Mucosa of descending colon (tissue), 3 donors: ENCODE data around the gene PMFBP1. TPM values are rescaled to one million over a fixed set of nuclear protein-coding genes. Genes with fewer than 3 reads are reported as not detected.

Experiments
- ATAC-seq: fragments of 200-7000 bp; cut with Tn5 transposase; one replicate; pipeline ENCODE4 v1.9.1; 2020; ENCODE audit warnings: mild to moderate bottlenecking, moderate library complexity
- DNase-seq, 3 donors: peaks; one replicate each; pipeline ENCODE4 v3.0.0-alpha.2; 2020
- H3K36me3 ChIP-seq: fragments of 200-600 bp; one replicate; pipeline ENCODE4 v1.8.0; 2021; ENCODE audit warnings: low read depth, mild to moderate bottlenecking
- H3K4me1 ChIP-seq: fragments of 200-600 bp; one replicate; pipeline ENCODE4 v1.8.0; 2021; ENCODE audit warnings: low read depth, mild to moderate bottlenecking
- H3K4me3 ChIP-seq: fragments of 200-600 bp; one replicate; pipeline ENCODE4 v1.8.0; 2021; ENCODE audit warnings: mild to moderate bottlenecking
- H3K9me3 ChIP-seq: fragments of 200-600 bp; one replicate; pipeline ENCODE4 v1.8.0; 2021; ENCODE audit warnings: mild to moderate bottlenecking
- intact Hi-C, 2 donors: fragments of 100-400 bp; cut with DNase I in 1 of 2; cut with micrococcal nuclease in 1 of 2; formaldehyde crosslinking; loops; one replicate each; pipeline versions ENCODE4 v1.11.0 to v1.11.1; 2022; cut with DNase I, micrococcal nuclease
- total RNA-seq, 3 donors: library from RNA; stranded (reverse); fragmentation: NEBNext Ultra II Directional in 2 of 3; extraction: Animal tissue kit (Norgen Biotek cat#: 25700) in 2 of 3; gene quantifications; one replicate each; pipeline versions ENCODE4 v1.2.1 to v1.2.4, GENCODE V29; 2021 to 2023
- TF ChIP-seq, protein P1 (sequence below): fragments of 200-600 bp; IDR thresholded peaks from one replicate; pipeline ENCODE4 v1.8.0; 2022; ENCODE audit warnings: antibody characterized with exemption, mild to moderate bottlenecking
- donor health status: DM: no; HTN: no; CAD: no; lungs with moderate emphysema.
- donor health status: DM: no; HTN: no; CAD: no.
- donor health status: DM: no; HTN: yes; CAD: no.

Gene PMFBP1
- total RNA-seq, 3 donors from 2014 or later, result 3.6 to 9.7 (median 7.2) TPM

DNA sequence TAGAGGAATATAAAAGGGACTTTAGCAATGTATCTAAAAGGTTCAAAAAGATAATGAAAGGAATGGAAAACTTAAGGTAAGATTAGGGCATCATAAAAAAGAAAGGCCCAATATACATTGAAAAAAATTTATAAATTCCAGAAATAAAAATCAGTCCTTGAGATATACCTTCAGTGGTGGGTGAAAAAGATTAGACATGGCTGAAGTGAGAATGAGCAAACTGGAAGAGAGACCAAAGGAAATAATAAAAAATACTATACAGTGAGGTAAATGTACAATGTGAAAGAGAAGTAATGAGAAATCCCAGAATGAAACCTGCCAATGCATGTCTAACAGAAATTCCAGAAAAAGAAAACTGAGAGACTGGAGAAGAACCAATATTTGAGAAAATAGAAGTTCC lies 42.9 kb upstream of the PMFBP1 start:
- Histone ChIP-seq H3K4me1 (no peaks in the 10 kb centered on the region), H3K9me3 (no peaks in the 10 kb centered on the region), H3K4me3 (no peak overlapping the region), H3K36me3 (no peaks in the 10 kb centered on the region)
- DNase-seq (no peak), ATAC-seq (no peak)
- intact Hi-C loops, result no loop called here
- TF ChIP-seq, protein P1, sequence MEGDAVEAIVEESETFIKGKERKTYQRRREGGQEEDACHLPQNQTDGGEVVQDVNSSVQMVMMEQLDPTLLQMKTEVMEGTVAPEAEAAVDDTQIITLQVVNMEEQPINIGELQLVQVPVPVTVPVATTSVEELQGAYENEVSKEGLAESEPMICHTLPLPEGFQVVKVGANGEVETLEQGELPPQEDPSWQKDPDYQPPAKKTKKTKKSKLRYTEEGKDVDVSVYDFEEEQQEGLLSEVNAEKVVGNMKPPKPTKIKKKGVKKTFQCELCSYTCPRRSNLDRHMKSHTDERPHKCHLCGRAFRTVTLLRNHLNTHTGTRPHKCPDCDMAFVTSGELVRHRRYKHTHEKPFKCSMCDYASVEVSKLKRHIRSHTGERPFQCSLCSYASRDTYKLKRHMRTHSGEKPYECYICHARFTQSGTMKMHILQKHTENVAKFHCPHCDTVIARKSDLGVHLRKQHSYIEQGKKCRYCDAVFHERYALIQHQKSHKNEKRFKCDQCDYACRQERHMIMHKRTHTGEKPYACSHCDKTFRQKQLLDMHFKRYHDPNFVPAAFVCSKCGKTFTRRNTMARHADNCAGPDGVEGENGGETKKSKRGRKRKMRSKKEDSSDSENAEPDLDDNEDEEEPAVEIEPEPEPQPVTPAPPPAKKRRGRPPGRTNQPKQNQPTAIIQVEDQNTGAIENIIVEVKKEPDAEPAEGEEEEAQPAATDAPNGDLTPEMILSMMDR, result no peak

DNA sequence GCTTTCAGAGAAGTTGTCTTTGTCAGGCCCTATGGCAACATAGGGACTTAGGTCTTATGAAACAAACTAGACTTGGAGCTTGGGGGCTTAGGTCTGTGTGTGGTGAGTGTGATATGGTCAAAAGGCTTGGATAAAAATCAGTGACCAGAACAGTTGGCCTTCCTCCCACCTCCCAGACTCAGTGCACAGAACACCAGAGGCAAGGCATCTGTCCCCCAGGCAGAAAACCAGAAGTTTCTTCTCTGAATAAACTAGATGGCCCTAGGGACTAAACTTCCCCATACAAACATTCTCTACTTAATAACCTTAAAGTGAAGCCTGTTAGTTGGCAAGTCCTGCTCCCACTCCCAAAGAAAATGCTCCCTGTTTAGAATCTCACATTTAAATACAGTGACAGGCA lies 39.2 kb upstream of the PMFBP1 start:
- TF ChIP-seq, protein P1, result no peak
- ATAC-seq, result no peak
- H3K4me1 ChIP-seq, result no peaks in the 10 kb centered on the region

DNA sequence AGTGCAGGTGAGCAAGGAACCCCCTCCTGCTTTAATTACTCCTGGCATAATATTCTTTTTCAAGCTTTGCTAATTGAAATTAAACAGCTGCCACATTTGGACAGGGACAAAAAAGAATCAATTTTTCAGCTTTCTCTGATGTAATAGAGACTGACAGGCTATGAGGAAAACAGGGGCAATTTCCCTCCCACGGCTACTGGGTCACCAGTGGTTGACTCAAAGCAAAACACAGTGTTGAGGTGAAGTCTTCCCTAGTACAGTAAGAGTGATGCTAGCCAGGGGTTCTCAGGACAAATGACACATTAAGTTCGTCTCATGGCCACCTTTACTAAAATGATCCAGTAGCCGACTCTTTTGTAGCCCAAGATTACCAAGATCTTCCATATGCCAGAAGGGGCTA lies 38.6 kb upstream of the PMFBP1 start:
- TF ChIP-seq, protein P1, result no peak
- DNase-seq, result no peak

More for the DNA sequence above, 39.2 kb upstream of the PMFBP1 start:
- no peak for DNase-seq
- Histone ChIP-seq H3K9me3 (no peaks in the 10 kb centered on the region), H3K4me3 (no peak overlapping the region), H3K36me3 (no peaks in the 10 kb centered on the region)
- intact Hi-C loops, result no loop called here

DNA sequence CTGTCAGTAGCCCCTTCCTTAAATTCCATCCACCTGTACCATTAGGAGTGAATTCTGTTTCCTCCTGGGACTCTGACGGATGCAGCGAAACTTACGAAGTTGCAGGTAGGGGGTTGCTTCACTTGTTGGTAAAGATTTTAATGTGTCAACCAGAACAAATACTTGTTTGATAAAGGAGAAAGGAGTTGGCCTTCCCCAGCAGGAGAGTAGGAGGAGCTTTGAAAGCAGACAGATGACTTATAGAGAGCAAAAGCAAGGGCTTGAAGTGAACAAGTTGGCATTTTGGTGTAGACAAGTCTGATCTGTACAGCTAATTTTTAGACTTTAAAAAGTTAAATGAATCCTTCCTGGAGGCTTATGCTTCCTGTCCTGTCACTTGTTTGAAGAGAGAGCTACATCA lies 38.1 kb upstream of the PMFBP1 start:
- DNase-seq, result no peak

More for the DNA sequence above, 38.6 kb upstream of the PMFBP1 start:
- intact Hi-C loops, result no loop called here
- H3K4me3 ChIP-seq, result no peak overlapping the region
- no peaks in the 10 kb centered on the region for H3K4me1 ChIP-seq
- H3K9me3 ChIP-seq, result no peaks in the 10 kb centered on the region
- no peaks in the 10 kb centered on the region for H3K36me3 ChIP-seq
- no peak for ATAC-seq

DNA sequence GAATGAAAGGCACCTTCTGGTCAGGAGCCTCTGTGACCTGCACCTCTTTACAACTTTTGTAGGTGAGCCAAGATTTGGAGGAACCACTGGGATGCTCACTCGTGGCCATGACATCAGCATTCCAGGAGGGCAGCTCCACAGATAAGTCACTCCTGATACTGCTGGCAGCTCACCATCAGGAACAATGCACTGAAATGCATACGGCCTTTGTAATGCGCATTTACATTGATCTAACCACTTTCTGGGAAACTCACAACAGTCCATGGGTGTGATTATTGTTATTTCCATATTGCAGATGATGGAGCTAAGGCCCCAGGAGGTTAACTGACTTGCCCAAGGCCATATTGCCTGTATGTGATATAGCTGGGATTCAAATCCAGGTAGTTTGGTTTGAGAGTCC lies 34.3 kb upstream of the PMFBP1 start:
- intact Hi-C loops, result no loop called here
- H3K4me3 ChIP-seq, result no peak overlapping the region
- TF ChIP-seq, protein P1, result no peak
- DNase-seq, result no peak
- H3K4me1 ChIP-seq, result peaks cover 5% of the 10 kb centered on the region
- no peaks in the 10 kb centered on the region for H3K9me3 ChIP-seq
- ATAC-seq, result no peak
- H3K36me3 ChIP-seq, result no peaks in the 10 kb centered on the region

More for the DNA sequence above, 38.1 kb upstream of the PMFBP1 start:
- intact Hi-C loops, result no loop called here
- Histone ChIP-seq H3K4me1 (no peaks in the 10 kb centered on the region), H3K9me3 (no peaks in the 10 kb centered on the region), H3K4me3 (no peak overlapping the region), H3K36me3 (no peaks in the 10 kb centered on the region)
- no peak for ATAC-seq
- TF ChIP-seq, protein P1, result no peak

DNA sequence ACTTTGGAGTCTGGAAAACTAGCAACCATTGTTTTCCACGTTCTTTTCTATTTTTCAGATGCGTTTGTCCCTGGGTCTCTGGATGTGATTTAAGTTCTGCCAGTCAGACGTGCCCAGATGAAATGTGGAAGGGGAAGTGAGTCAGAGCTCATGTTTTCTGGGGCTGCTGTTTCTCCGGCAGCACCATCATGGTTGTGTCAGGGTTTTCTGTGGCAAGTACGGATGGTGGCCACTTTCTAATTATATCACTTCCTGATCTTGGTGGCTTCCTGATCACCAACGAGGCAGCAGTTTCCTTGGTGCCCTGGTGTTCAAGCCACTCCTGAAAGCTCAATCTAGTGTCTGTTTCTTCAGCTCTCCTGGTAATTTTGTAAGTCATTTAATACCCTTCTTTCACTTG lies 31.4 kb upstream of the PMFBP1 start:
- TF ChIP-seq, protein P1, result no peak
- Histone ChIP-seq H3K9me3 (no peaks in the 10 kb centered on the region), H3K4me3 (no peak overlapping the region), H3K36me3 (no peaks in the 10 kb centered on the region), H3K4me1 (peaks cover 5% of the 10 kb centered on the region)
- peak; percentile 10 for ATAC-seq
- intact Hi-C loops, result no loop called here
- DNase-seq, result peak in 1 of 3 donors; percentile 12
